ENCODE results near the gene EBF3. TPM values are rescaled to one million over a fixed set of nuclear protein-coding genes. Genes with fewer than 3 reads are reported as not detected.

Gene EBF3
- total RNA-seq, 1 donor from 2014 or later = 0.44 TPM

GRCh38 chr10:129851941-129852640, 112.0 kb downstream of the EBF3 start:
- no peak for ATAC-seq

GRCh38 chr10:129850790-129851189, 113.3 kb downstream of the EBF3 start:
- ATAC-seq = no peak

- no peak for ATAC-seq
Measured at GRCh38 chr10:129850316-129850715, 113.8 kb downstream of the EBF3 start.

- ATAC-seq = no peak
Measured at GRCh38 chr10:129849853-129850252, 114.2 kb downstream of the EBF3 start.

- no peak for ATAC-seq
Measured at GRCh38 chr10:129849452-129849750, 114.7 kb downstream of the EBF3 start.

- no peak for ATAC-seq
Measured at GRCh38 chr10:129848696-129849451, 115.2 kb downstream of the EBF3 start.

- ATAC-seq = no peak
Measured at GRCh38 chr10:129847741-129848483, 116.2 kb downstream of the EBF3 start.

GRCh38 chr10:129846991-129847391, 117.1 kb downstream of the EBF3 start:
- ATAC-seq = no peak

- ATAC-seq = no peak
Measured at GRCh38 chr10:129845111-129845753, 118.8 kb downstream of the EBF3 start.

GRCh38 chr10:129844216-129844766, 119.8 kb downstream of the EBF3 start:
- no peak for ATAC-seq

GRCh38 chr10:129843702-129844101, 120.4 kb downstream of the EBF3 start:
- ATAC-seq = no peak

GRCh38 chr10:129843131-129843541, 120.9 kb downstream of the EBF3 start:
- ATAC-seq = no peak

- no peak for ATAC-seq
Measured at GRCh38 chr10:129842031-129842430, 122.0 kb downstream of the EBF3 start.

GRCh38 chr10:129841590-129841989, 122.5 kb downstream of the EBF3 start:
- ATAC-seq = no peak

- ATAC-seq = no peak
Measured at GRCh38 chr10:129841071-129841470, 123.0 kb downstream of the EBF3 start.

- ATAC-seq = no peak
Measured at GRCh38 chr10:129840196-129840590, 123.9 kb downstream of the EBF3 start.

- ATAC-seq = no peak
Measured at GRCh38 chr10:129839285-129840195, 124.5 kb downstream of the EBF3 start.

- no peak for ATAC-seq
Measured at GRCh38 chr10:129838794-129839193, 125.3 kb downstream of the EBF3 start.

GRCh38 chr10:129837909-129838582, 126.0 kb downstream of the EBF3 start:
- no peak for ATAC-seq

GRCh38 chr10:129836253-129836652, 127.8 kb downstream of the EBF3 start:
- ATAC-seq = no peak
